Spinal cord (tissue), 10 donors: ENCODE measurements around the gene STX1B. TPM values are rescaled to one million over a fixed set of nuclear protein-coding genes. Genes with fewer than 3 reads are reported as not detected.
A peak's percentile ranks its signal among the peaks of the same experiment; 100 is the strongest.

Experiments
- DNase-seq, 6 donors: peaks; one replicate each; pipeline versions ENCODE4 v3.0.0 to v3.0.0-alpha.2; 2013 to 2015; ENCODE audit warnings: low spot score in 6 of 6, low read depth in 4 of 6
- H3K27ac ChIP-seq: one replicate; pipeline ENCODE4 v1.5.1; 2013; ENCODE audit warnings: low read depth, low read length, control low read depth
- H3K27me3 ChIP-seq: one replicate; pipeline ENCODE4 v1.6.1; 2013; ENCODE audit warnings: low read length; ENCODE audit not compliant: control insufficient read depth, insufficient read depth
- H3K36me3 ChIP-seq: one replicate; pipeline ENCODE4 v1.6.1; 2013; ENCODE audit warnings: low read length; ENCODE audit not compliant: control insufficient read depth, insufficient read depth
- H3K4me1 ChIP-seq: one replicate; pipeline ENCODE4 v1.6.1; 2013; ENCODE audit warnings: low read length; ENCODE audit not compliant: control insufficient read depth, insufficient read depth
- H3K4me3 ChIP-seq: one replicate; pipeline ENCODE4 v1.5.1; 2013; ENCODE audit warnings: low read depth, low read length, control low read depth
- H3K9me3 ChIP-seq: one replicate; pipeline ENCODE4 v1.6.1; 2013; ENCODE audit warnings: low read length; ENCODE audit not compliant: control insufficient read depth, insufficient read depth
- WGBS: methylation state at CpG from one replicate; pipeline ENCODE4 v1.1.5; 2013; ENCODE audit warnings: missing lambda C conversion rate; ENCODE audit not compliant: insufficient coverage; 5-methylcytosine and 5-hydroxymethylcytosine counted together
- polyA plus RNA-seq, 2 donors: library from polyadenylated mRNA; unstranded; fragments of 120-200 nt; gene quantifications; one replicate each; pipeline ENCODE4 v1.2.1, GENCODE V29; 2013; ENCODE audit not compliant: insufficient read length in 2 of 2
- total RNA-seq, 2 donors: library from RNA; depleted of rRNA in 1 of 2; stranded (reverse); fragments of 120-200 nt in 1 of 2; fragments of >200 nt in 1 of 2; gene quantifications; one replicate each; pipeline versions ENCODE4 v1.2.3 to v1.2.4, GENCODE V29; 2013 to 2014
- donor health status: healthy.

Gene STX1B
- total and polyA plus RNA-seq, 4 donors, result 16.0 to 130 (median 81.3) TPM

DNA sequence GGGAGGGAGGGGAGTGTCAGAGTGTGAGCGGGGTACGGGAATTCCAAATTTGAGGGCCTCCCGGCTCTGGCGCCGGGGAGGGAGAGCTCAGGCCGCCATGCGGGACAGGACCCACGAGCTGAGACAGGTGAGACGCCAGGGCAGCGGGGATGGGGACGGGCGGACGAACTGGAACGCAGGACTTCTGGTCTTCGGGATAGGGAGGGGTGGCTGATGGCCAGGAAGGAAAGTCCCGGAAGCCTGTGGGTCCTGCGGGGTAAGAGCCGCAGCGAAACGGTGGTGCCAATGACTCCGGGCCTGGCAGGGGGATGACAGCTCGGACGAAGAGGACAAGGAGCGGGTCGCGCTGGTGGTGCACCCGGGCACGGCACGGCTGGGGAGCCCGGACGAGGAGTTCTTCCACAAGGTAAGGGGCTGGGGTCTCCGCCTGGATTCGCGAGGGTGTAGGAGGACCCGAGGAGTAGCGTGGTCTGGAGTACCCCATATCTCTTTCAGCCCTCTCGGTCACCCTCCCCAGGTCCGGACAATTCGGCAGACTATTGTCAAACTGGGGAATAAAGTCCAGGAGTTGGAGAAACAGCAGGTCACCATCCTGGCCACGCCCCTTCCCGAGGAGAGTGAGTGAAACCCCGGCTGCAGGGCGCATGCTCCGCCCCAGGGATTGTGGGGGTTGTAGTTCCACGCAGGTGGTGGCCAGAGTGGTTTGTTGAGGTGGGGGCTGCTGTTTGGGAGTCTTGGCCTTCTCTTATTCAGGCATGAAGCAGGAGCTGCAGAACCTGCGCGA lies 23.5 kb upstream of the STX1B start:
- Histone ChIP-seq H3K4me3 (peak overlapping the region; percentile 95), H3K27ac (peak overlapping the region; percentile 96), H3K9me3 (no peaks in the 10 kb centered on the region), H3K27me3 (no peaks in the 10 kb centered on the region), H3K36me3 (peaks cover 33% of the 10 kb centered on the region), H3K4me1 (peaks cover 21% of the 10 kb centered on the region)
- 0% methylated on average over 46 of the region's 47 CpGs for WGBS
- DNase-seq, result peak in 5 of 6 donors; percentile 62 to 96 (median 80)

DNA sequence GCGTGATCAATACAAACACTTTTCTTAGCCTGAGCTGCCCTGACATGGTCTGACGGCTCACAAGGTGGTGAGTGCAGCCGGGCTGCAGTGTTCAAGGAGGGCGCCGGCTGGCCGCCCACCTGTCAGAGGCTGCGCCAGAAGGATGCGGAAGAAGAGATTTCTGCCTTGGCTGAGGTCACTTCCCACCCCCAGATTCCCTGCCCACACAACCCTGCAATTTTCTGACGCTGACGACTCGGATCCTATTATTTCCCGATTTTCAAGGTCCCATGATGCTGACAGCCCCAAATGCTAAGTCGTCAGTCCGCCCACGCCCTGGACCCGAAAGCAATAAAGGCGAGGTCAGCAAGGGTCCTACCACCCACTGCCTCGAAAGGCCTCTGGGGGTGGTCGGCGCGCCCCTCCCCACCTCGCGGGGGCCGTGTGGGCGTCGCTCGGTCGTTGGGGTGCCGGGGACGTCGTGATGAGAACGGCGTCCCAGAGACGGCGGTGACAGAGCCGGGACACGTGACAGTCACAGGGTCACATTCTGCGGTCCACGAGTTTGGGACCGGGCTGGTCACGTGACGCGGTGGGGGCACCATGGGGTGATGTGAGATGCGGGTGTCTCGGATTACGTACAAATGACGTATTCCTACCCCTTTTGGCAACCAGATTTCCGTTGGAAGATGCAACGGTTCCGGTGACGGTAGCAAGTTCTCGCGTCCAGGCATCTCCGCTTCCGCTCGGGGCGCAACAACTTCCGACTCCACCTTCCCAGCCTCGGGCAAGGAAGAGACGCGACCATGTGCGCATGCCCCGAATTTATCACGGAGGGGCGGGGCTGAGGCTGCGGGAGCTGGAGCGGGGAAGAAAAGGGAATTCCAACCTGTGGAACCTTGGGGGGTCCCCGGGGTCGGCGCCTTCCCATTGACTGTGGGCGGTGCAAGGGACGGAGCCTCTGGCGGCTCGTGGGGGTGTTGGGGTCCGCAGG lies 22.6 kb upstream of the STX1B start, which contains the start of gene STX4:
STX4 (plus strand) TSS at position 823 of the 973 bp plus-strand sequence. CDS start 248 bp downstream, outside the sequence.
- H3K36me3 ChIP-seq, result peaks cover 24% of the 10 kb centered on the region
- WGBS, result under 1% methylated on average over 71 of the region's 75 CpGs
- H3K9me3 ChIP-seq, result no peaks in the 10 kb centered on the region
- H3K4me1 ChIP-seq, result peaks cover 13% of the 10 kb centered on the region
- DNase-seq, result peak; percentile 94 to 100 (median 96)
- H3K27me3 ChIP-seq, result no peaks in the 10 kb centered on the region
- peak within 1 kb of the TSS; percentile 95 for H3K4me3 ChIP-seq
- peak within 1 kb of the TSS; percentile 96 for H3K27ac ChIP-seq

DNA sequence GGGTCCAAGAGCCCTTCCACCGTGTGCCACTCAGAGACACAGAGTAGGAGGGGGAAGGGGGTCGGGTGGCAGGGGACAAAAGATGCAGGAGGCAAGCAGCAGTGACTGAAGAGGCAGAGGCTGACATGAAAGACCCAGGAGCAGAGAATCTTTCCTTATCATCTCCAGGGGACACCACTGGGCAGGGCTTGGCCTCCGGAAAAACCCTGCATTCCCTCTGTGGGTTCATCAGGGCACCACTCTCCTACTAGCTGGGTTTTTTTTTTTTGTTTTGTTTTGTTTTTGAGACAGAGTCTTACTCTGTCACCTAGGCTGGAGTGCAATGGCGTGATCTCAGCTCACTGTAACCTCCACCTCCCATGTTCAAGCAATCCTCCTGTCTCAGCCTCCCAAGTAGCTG lies 20.8 kb upstream of the STX1B start:
- Histone ChIP-seq H3K27ac (no peak overlapping the region), H3K27me3 (no peaks in the 10 kb centered on the region), H3K4me1 (peaks cover 13% of the 10 kb centered on the region)

DNA sequence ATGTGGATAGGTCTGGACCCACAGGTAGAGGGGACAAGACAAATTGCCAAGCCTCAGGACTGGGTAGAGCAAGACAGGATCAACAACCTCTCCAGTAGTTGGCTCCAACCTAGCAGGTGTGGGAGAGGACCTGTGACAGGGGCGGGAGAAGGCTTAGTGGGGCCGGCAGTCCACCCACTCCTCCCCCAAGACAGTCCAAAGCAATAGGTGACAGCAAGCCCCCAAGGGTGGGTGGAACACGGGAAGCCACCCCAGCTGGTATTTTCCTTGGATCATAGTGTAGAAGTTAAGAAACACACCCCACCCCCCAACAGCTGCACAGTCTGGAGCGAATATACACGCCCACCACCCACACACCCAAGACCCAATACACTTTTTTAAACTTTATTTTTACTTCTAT lies 18.8 kb upstream of the STX1B start:
- WGBS, result 100% methylated on average over 1 of the region's 5 CpGs
- peaks cover 9% of the 10 kb centered on the region for H3K4me1 ChIP-seq
- no peak for DNase-seq

More for the DNA sequence above, 20.8 kb upstream of the STX1B start:
- Histone ChIP-seq H3K4me3 (no peak overlapping the region), H3K36me3 (peaks cover 14% of the 10 kb centered on the region), H3K9me3 (no peaks in the 10 kb centered on the region)
- no peak for DNase-seq
- WGBS, result 59% methylated on average over 2 of the region's 4 CpGs

DNA sequence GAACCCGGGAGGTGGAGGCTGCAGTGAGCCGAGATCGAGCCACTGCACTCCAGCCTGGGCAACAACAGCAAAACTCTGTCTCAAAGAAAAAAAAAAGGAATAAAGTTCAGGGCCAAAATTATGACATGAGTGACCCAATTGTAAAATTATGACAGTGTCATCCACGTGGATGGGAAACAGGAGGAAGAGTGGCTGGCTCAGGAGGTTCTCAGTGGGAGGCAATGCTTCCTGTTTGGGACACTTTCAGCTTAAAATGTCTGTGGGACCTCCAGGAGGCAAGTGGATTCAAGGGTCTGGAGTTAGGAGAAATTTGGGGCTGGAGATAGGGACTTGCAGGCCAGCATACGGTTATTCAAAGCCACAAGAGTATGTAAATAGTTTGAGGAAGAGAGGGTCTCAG lies 14.9 kb upstream of the STX1B start:
- H3K36me3 ChIP-seq, result no peaks in the 10 kb centered on the region
- H3K9me3 ChIP-seq, result no peaks in the 10 kb centered on the region
- H3K27ac ChIP-seq, result no peak overlapping the region
- no peaks in the 10 kb centered on the region for H3K27me3 ChIP-seq
- H3K4me1 ChIP-seq, result no peaks in the 10 kb centered on the region
- no peak for DNase-seq
- 81% methylated on average over 5 of the region's 5 CpGs for WGBS
- no peak overlapping the region for H3K4me3 ChIP-seq

More for the DNA sequence above, 18.8 kb upstream of the STX1B start:
- Histone ChIP-seq H3K27me3 (no peaks in the 10 kb centered on the region), H3K36me3 (peaks cover 4% of the 10 kb centered on the region), H3K4me3 (no peak overlapping the region), H3K9me3 (no peaks in the 10 kb centered on the region), H3K27ac (no peak overlapping the region)

DNA sequence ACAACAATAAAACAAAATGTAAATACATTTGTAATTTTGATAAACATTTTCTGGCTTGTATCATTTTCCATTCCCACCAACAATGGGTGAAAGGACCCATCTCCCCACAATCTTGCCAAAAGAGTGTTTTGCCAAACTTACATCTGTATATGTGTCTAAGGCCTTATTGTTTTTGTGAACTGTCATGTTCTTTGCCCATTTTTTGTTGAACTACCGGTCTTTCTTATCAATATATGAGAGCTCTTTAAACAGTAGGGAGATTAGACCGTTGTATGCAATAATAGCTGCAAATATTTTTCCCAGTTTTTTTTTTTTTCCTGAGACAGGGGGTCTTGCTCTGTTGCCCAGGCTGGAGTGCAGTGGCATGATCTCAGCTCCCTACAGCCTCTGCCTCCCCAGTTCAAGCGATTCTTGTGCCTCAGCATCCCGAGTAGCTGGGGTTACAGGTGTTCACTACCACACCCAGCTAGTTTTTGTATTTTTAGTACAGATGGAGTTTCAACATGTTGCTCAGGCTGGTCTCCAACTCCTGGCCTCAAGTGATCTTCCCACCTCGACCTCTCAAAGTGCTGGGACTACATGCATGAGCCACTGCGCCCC lies 13.3 kb upstream of the STX1B start:
- H3K27me3 ChIP-seq, result no peaks in the 10 kb centered on the region
- no CpG with 5 or more reads among the region's 6 CpGs for WGBS

DNA sequence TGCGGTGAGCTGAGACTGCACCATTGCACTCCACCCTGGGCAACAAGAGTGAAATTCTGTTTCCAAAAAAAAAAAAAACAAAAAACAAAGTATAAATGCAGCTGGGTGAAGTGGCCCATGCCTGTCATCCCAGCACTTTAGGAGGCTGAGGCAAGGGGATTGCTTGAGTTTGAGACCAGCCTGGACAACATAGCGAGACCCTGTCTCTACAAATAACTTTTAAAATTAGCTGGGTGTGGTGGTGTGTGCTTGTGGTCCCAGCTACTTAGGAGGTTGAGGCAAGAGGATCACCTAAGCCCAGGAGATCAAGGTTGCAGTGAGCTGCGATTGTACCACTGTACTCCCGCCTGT lies 12.8 kb upstream of the STX1B start:
- no peaks in the 10 kb centered on the region for H3K4me1 ChIP-seq
- H3K4me3 ChIP-seq, result no peak overlapping the region
- no peaks in the 10 kb centered on the region for H3K9me3 ChIP-seq
- no peaks in the 10 kb centered on the region for H3K36me3 ChIP-seq
- no peak for DNase-seq
- H3K27me3 ChIP-seq, result no peaks in the 10 kb centered on the region
- no CpG with 5 or more reads among the region's 4 CpGs for WGBS
- no peak overlapping the region for H3K27ac ChIP-seq

More for the DNA sequence above, 13.3 kb upstream of the STX1B start:
- no peak for DNase-seq
- Histone ChIP-seq H3K27ac (no peak overlapping the region), H3K4me3 (no peak overlapping the region), H3K9me3 (no peaks in the 10 kb centered on the region), H3K4me1 (no peaks in the 10 kb centered on the region), H3K36me3 (no peaks in the 10 kb centered on the region)

DNA sequence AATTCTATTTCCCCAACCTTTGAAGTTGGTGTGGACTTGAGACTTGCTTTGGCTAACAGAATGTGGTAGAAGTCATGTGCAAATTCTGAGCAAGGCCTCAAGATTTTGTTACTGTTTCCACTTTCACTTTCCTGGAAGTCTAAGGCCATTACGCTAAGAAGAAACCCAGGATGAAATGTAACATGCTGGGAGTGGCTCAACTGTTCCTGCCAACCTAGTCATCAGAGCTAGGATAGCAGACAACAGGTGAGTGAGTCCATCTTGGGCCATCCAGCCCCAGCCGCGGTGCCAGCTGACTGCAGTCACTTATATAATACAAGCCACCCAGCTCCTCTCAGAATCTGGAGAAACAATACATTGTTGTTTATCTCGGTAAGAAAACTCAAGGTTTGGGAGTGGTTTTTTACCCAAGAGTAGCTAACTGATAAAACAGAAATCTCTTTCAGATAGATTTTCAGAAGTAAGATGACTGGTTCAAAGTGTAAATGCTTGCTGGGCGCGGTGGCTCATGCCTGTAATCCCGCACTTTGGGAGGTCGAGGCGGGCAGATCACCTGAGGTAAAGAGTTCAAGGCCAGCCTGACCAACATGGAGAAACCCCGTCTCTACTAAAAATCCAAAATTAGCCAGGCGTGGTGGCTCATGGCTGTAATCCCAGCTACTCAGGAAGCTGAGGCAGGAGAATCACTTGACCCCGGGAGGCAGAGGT lies 12.3 kb upstream of the STX1B start:
- WGBS, result 86% methylated on average over 8 of the region's 12 CpGs
- no peak overlapping the region for H3K27ac ChIP-seq

DNA sequence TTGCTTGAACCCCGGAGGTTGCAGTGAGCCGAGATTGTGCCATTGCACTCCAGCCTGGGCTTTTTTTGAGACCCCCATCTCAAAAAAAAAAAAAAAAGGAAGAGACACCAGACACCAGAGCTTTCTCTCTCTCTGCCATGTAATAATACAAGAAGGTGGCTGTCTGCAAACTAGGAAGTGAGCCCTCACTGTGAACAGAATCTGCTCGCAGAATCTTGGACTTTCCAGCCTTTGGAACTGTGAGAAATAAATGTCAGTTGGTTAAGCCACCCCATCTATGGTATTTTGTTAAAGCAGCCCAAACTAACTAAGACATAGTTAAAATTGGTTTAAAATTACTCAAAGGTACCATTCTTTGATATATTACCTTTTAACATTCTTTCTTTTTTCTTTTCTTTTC lies 10.1 kb upstream of the STX1B start:
- Histone ChIP-seq H3K9me3 (no peaks in the 10 kb centered on the region), H3K27me3 (no peaks in the 10 kb centered on the region), H3K4me1 (no peaks in the 10 kb centered on the region), H3K27ac (no peak overlapping the region), H3K4me3 (no peak overlapping the region), H3K36me3 (no peaks in the 10 kb centered on the region)
- no peak for DNase-seq
- WGBS, result 83% methylated on average over 1 of the region's 3 CpGs

More for the DNA sequence above, 12.3 kb upstream of the STX1B start:
- no peaks in the 10 kb centered on the region for H3K4me1 ChIP-seq
- no peaks in the 10 kb centered on the region for H3K27me3 ChIP-seq
- no peaks in the 10 kb centered on the region for H3K9me3 ChIP-seq
- H3K4me3 ChIP-seq, result no peak overlapping the region
- DNase-seq, result no peak
- no peaks in the 10 kb centered on the region for H3K36me3 ChIP-seq
